Neural cell (in vitro differentiated cells): ENCODE data around the gene SLX4IP.

Source experiments
- EP300 ChIP-seq: fragments of 450-650 bp; conservative IDR thresholded peaks from 2 replicates; pipeline ENCODE4 v1.6.1; 2014; ENCODE audit warnings: antibody characterized with exemption, mild to moderate bottlenecking, moderate library complexity; ENCODE audit not compliant: poor library complexity, severe bottlenecking
- EZH2 ChIP-seq: fragments of 200-600, 300-800 bp; shearing (Covaris generic), sonication (generic); IDR thresholded peaks from 2 replicates; pipeline ENCODE4 v1.6.1; 2014; ENCODE audit warnings: antibody characterized with exemption, low read length, borderline replicate concordance, mild to moderate bottlenecking; ENCODE audit not compliant: insufficient read depth, poor library complexity, severe bottlenecking
- MXI1 ChIP-seq: fragments of 450-650 bp; conservative IDR thresholded peaks from 2 replicates; pipeline ENCODE4 v1.6.1; 2014; ENCODE audit warnings: antibody characterized with exemption, mild to moderate bottlenecking; ENCODE audit not compliant: poor library complexity, severe bottlenecking
- POLR2AphosphoS5 ChIP-seq: IDR thresholded peaks from 2 replicates; pipeline ENCODE4 v1.6.1; 2012
- RAD21 ChIP-seq: fragments of 450-650 bp; conservative IDR thresholded peaks from 2 replicates; pipeline ENCODE4 v1.6.1; 2014; ENCODE audit warnings: antibody characterized with exemption, mild to moderate bottlenecking, moderate library complexity
- SMC3 ChIP-seq: fragments of 450-650 bp; conservative IDR thresholded peaks from 2 replicates; pipeline ENCODE4 v1.6.1; 2014; ENCODE audit warnings: antibody characterized with exemption, mild to moderate bottlenecking, moderate library complexity; ENCODE audit not compliant: poor library complexity
- TAF1 ChIP-seq: IDR thresholded peaks from 2 replicates; pipeline ENCODE4 v1.6.1; 2012; ENCODE audit warnings: low read depth
- TF ChIP-seq, protein P1 (sequence below): fragments of 450-650 bp; IDR thresholded peaks from 2 replicates; pipeline ENCODE4 v1.5.1; 2014; ENCODE audit warnings: antibody characterized with exemption, mild to moderate bottlenecking, moderate library complexity; ENCODE audit not compliant: poor library complexity, severe bottlenecking
- TF ChIP-seq, protein P2 (sequence below): IDR thresholded peaks from 2 replicates; pipeline ENCODE4 v1.6.1; 2012; ENCODE audit warnings: borderline replicate concordance

DNA sequence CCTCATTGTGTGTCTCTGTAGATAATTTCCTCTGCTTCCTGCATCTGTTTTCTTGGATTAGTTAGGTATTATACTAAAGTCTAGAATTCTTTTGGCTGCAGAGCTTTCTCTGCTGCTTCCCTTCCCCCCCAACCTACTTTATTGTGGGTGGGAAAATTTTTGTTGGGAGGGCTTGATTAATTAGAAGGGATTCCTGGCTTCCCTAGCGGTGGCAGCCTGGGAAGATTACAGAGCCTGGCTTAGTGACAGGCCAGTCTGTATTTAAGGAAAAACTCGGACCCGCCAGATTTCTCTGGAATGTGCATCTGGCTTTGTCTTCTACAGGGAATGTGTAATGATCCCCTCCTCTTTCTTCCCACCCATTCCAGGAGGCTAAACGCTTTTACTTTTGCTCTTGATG lies 31.2 kb downstream of the SLX4IP start:
- TF ChIP-seq, protein P1, sequence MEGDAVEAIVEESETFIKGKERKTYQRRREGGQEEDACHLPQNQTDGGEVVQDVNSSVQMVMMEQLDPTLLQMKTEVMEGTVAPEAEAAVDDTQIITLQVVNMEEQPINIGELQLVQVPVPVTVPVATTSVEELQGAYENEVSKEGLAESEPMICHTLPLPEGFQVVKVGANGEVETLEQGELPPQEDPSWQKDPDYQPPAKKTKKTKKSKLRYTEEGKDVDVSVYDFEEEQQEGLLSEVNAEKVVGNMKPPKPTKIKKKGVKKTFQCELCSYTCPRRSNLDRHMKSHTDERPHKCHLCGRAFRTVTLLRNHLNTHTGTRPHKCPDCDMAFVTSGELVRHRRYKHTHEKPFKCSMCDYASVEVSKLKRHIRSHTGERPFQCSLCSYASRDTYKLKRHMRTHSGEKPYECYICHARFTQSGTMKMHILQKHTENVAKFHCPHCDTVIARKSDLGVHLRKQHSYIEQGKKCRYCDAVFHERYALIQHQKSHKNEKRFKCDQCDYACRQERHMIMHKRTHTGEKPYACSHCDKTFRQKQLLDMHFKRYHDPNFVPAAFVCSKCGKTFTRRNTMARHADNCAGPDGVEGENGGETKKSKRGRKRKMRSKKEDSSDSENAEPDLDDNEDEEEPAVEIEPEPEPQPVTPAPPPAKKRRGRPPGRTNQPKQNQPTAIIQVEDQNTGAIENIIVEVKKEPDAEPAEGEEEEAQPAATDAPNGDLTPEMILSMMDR, result no peak
- no peak for TF ChIP-seq POLR2AphosphoS5
- TF ChIP-seq TAF1, result no peak
- TF ChIP-seq RAD21, result no peak
- TF ChIP-seq EZH2, result no peak
- no peak for TF ChIP-seq MXI1
- TF ChIP-seq, protein P2, sequence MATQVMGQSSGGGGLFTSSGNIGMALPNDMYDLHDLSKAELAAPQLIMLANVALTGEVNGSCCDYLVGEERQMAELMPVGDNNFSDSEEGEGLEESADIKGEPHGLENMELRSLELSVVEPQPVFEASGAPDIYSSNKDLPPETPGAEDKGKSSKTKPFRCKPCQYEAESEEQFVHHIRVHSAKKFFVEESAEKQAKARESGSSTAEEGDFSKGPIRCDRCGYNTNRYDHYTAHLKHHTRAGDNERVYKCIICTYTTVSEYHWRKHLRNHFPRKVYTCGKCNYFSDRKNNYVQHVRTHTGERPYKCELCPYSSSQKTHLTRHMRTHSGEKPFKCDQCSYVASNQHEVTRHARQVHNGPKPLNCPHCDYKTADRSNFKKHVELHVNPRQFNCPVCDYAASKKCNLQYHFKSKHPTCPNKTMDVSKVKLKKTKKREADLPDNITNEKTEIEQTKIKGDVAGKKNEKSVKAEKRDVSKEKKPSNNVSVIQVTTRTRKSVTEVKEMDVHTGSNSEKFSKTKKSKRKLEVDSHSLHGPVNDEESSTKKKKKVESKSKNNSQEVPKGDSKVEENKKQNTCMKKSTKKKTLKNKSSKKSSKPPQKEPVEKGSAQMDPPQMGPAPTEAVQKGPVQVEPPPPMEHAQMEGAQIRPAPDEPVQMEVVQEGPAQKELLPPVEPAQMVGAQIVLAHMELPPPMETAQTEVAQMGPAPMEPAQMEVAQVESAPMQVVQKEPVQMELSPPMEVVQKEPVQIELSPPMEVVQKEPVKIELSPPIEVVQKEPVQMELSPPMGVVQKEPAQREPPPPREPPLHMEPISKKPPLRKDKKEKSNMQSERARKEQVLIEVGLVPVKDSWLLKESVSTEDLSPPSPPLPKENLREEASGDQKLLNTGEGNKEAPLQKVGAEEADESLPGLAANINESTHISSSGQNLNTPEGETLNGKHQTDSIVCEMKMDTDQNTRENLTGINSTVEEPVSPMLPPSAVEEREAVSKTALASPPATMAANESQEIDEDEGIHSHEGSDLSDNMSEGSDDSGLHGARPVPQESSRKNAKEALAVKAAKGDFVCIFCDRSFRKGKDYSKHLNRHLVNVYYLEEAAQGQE, result no peak
- no peak for TF ChIP-seq SMC3
- TF ChIP-seq EP300, result no peak
